HG03280 (cell line): ENCODE data around the gene TBCK.

Experiments used
- ATAC-seq: cut with Tn5 transposase; IDR thresholded peaks from one replicate; pipeline ENCODE4 v1.9.1; 2021; ENCODE audit warnings: mild to moderate bottlenecking, moderate library complexity; ENCODE audit not compliant: unreplicated experiment

TBCK gene

DNA sequence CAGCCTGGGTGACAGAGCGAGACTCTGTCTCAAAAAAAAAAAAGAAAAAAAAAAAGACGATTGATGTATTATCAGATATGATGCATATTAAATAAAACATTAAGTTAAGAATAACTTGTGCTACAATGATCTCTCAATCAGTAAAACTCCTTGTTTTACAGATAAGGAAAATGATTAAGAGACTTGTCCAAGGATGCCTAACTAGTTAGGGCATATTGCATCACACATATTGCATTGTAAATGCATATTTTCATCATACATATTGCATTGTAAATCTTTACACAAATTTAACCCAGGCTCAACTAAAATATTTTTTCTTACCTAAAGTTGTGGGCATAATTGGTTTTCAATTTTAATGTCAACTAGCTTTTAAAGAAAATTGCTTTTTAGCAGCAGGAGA is 26.3 kb downstream of the TBCK start:
- no peak for ATAC-seq

DNA sequence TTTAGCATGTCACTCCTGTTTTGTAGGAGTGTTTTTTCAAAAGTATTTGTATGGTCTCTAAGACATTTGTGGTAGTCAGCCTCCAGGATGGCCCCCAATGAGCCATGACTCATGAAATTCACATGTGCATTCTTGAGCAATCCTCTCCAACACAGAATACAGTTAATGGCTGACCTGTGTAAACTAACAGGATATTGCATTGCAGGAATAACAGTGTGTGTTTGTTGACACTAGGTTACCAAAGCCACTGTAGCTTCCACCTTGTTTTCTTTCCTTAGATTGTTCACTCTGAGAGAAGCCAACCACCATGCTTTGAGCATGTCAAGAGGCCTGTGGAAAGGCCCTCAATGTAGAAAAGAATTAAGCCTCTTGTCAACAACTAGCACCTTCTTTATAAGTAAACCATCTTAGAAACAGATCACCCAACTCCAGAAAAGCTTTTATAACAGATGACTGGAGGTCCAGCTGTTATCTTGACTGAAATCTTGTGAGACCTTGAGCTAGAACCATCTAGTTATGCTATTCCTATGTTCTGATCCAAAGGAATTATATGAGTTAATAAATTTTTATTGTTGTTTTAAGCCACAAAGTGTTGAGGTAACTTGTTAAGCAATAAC is 28.5 kb downstream of the TBCK start:
- ATAC-seq, result no peak

GRCh38 chr4:106286611-106287010 is 29.4 kb downstream of the TBCK start:
- ATAC-seq, result no peak

DNA sequence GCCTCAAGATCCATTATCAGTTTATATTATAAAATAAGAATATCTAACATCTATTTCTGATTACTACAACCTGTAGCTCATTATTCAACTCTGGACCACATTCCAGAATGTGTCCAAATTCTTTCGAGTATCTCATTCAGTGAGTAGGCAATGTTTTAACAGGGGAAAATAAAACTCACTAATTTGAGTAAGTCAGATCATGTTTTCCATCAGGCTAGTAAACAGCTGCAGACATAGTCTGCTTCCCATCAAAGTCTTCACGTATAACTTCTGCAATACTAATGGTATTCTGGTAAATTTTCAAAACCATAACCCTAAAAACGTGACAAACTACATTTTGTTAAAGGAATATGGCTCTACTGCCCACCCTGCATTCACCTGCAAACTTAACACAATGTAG is 31.8 kb downstream of the TBCK start:
- ATAC-seq, result no peak

GRCh38 chr4:106277140-106277675 is 38.8 kb downstream of the TBCK start:
- no peak for ATAC-seq

GRCh38 chr4:106273831-106274230 is 42.2 kb downstream of the TBCK start:
- no peak for ATAC-seq

DNA sequence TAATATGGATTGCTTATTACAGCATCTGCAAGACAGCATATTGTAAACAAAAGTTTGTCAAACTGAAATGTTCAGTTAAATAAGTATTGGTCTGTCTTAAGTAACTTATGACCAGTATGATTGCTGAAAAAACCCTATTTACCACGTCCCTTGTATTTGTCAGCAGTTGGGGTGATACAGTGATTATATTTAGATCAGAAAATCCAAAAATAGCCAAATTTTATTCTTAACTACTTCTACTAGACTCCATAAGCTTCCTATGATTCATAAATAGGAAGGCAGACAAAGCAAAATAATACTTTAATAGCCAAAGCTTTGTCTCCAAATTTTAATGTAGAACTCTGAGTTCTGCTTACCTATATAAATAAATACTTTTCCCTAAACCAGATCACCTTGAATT is 45.3 kb downstream of the TBCK start:
- ATAC-seq, result no peak

DNA sequence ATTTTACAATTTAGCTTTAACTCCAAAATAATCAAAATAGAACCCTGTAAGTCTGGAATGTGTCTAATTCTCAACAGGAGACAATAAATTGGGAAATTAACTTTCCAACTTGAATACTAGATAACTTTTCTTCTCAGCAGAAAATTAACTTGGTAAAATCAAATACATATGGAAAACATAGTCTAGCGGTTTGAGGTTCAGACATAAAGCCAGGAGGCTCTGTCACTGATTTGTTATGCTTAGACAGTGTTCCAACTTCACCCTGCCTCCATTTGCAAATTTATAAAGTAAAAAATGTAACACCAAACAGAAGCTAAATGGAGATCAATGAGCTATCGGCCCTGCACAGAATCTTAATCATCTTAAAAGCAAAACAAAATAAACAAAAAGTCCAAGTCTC is 46.3 kb downstream of the TBCK start:
- no peak for ATAC-seq

DNA sequence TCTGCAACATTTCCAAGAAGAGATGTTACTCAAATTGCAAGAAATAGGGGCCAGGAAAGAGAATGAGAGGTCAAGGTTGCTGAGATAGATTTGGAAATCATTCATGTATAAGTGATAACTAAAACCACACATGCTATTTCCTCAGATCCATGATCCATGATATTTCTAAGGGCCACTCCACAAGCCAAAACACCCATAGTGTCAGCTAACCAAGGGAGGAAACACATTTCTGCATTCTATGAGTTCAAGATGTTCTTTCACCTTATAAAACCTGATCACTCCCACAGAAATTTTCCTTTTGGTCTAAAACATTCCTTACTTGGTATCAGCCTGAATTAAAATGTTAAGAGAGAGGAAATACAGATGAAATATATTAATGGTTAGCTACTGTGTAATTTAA is 47.2 kb downstream of the TBCK start:
- ATAC-seq, result no peak

GRCh38 chr4:106266201-106266600 is 49.8 kb downstream of the TBCK start:
- no peak for ATAC-seq

DNA sequence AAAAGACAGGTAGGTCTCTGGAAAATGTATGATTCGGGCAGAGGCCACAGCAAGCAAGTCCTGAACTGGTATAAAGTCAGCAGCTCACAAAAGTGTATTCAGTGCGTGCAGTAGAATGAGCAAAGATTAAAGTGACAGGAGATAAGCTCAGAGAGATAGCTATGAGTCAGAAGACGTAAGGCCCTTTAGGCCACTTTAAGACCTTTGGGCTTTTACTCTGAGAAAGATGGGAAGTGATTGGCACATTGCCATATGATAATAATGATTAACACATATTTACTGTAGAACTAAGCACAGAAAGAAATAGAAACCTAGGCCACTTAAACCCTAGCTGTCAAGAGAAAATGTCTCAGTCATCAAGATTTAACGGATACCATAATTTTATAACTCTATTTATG is 51.7 kb downstream of the TBCK start:
- no peak for ATAC-seq

- ATAC-seq, result no peak
These were observed 52.2 kb downstream of the TBCK start for GRCh38 chr4:106263594-106264330.

DNA sequence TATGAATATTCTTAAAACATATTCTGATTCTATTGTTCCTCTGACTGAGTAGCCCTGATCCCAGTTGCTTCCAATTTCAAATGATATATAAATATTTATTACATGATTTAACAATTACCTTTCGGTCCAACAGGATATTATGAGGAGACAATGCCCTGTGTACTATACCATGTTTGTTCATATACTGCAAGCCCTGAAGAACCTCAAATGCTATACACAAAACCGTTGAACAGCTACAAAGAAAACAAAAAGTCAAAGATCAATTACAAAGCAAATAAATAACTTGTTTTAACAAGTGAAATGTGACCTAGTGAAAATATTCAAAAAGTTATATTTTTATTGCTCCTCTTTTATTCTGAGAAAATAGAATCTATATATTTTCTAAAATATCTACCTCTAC is 54.0 kb downstream of the TBCK start:
- no peak for ATAC-seq

- no peak for ATAC-seq
These were observed 57.6 kb downstream of the TBCK start for GRCh38 chr4:106258145-106259045.

- no peak for ATAC-seq
These were observed 59.8 kb downstream of the TBCK start for GRCh38 chr4:106256190-106256589.

GRCh38 chr4:106255195-106255594 is 60.8 kb downstream of the TBCK start:
- ATAC-seq, result no peak

DNA sequence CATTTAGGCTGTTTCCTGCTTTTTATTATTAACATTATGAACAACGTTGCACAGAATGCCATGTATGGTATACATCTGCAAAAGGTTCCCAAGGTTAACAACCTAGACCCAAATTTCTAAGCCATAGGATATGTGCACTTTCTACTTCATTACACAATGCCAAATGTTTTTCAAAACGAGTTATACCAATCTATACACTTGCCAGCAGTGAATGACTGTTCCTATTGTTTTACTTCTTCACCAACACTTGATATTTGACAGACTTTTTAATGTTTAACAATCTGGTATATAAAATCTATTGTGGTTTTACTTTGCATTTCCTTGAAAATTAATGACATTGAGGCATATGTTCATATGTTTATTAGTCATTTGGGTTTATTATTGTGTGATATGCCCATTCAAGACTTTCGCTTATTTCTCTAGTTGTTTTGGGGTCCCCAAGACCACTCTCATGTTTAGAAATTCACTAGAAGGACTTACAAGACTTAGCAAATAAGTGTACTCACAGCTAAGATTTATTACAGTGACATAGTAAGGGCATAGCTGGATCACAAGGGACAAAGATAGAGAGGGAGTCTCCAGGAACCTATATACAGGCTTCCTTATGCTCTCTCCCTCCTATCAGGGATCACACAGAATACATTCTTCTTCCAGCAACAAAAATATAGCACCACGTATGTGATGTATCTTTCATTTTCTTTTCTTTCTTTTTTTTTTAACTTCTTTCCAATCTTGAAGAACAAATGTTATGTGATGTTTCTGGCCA is 62.5 kb downstream of the TBCK start:
- no peak for ATAC-seq

- ATAC-seq, result no peak
These were observed 68.4 kb downstream of the TBCK start for GRCh38 chr4:106247600-106247999.

DNA sequence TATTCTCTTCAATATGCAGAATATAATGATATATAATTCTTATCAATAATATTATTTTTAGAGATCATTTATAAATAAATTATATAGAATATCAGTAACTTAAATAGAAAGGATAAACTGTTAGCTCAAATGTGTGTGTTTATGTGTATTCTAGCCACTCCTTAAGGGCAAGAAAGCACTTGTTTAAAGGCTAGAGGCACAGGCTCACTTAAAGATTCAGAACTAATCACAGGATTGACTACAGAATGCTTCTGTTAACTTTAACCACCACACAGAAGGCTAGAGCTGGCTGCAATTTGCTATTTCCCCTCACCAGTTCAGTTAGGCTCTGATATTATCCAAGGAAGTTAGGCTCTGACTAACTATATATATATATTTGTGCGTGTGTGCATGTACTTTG is 69.6 kb downstream of the TBCK start:
- no peak for ATAC-seq

DNA sequence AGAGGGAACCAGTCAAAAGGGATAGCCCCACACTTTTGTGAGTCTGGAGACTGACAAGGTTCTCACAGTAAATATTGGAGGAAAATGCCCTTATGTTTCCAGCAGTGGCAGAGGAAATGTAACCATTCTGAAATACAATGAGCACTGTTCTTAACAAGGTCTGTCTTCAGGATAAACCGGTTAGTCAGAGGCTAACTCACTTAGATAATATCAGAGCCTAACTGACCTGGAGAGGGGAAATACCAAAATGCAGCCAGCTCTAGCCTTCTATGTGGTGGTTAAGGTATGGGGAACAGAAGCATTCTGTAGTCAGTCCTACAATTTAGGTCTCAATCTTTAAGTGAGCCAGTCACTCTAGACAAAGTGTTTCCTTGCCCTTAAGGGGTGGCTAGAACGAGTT is 70.8 kb downstream of the TBCK start:
- ATAC-seq, result no peak

- no peak for ATAC-seq
These were observed 75.3 kb downstream of the TBCK start for GRCh38 chr4:106240699-106241098.
